Astrocyte (in vitro differentiated cells and primary cell): ENCODE measurements around the gene MATCAP1.

Source experiments
- EZH2 ChIP-seq: IDR thresholded peaks from 2 replicates; pipeline ENCODE4 v1.6.1; 2012; ENCODE audit warnings: mild to moderate bottlenecking, low read length, inconsistent platforms; ENCODE audit not compliant: insufficient read depth
- TF ChIP-seq, protein P1 (sequence below): IDR thresholded peaks from 2 replicates; pipeline ENCODE4 v1.5.1; 2011; ENCODE audit warnings: low read depth, mild to moderate bottlenecking, inconsistent platforms, low read length, moderate library complexity; ENCODE audit not compliant: insufficient read depth

DNA sequence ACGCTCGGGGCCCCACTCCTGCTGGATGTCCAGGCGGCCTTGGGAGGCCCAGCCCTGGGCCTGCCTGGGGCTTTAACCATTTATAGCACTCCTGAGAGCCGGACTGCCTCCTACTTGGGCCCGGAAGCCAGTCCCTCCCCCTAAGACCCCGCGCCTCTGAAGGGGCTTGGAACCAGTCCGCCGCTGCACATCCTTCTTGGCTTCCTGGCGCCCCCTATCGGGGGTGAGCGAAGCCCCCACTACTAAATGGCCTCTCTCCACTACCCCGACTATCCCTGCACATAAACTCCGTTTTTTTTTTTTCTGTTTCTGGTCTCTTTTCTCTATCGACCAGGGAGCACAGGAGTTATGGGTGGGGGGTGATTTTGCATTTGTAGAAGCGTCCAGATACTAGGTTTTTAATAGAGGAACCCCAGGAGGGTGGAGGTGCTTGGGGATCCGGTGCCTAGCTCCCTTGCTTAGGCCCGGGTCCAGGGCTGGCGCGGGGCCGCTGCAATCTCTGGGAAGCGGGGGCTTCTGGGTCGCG is 14.1 kb downstream of the MATCAP1 start:
- TF ChIP-seq, protein P1, sequence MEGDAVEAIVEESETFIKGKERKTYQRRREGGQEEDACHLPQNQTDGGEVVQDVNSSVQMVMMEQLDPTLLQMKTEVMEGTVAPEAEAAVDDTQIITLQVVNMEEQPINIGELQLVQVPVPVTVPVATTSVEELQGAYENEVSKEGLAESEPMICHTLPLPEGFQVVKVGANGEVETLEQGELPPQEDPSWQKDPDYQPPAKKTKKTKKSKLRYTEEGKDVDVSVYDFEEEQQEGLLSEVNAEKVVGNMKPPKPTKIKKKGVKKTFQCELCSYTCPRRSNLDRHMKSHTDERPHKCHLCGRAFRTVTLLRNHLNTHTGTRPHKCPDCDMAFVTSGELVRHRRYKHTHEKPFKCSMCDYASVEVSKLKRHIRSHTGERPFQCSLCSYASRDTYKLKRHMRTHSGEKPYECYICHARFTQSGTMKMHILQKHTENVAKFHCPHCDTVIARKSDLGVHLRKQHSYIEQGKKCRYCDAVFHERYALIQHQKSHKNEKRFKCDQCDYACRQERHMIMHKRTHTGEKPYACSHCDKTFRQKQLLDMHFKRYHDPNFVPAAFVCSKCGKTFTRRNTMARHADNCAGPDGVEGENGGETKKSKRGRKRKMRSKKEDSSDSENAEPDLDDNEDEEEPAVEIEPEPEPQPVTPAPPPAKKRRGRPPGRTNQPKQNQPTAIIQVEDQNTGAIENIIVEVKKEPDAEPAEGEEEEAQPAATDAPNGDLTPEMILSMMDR: peak; percentile 55
- no peak for TF ChIP-seq EZH2
